ENCODE measurements around the gene GALNT8.

Gene GALNT8

DNA sequence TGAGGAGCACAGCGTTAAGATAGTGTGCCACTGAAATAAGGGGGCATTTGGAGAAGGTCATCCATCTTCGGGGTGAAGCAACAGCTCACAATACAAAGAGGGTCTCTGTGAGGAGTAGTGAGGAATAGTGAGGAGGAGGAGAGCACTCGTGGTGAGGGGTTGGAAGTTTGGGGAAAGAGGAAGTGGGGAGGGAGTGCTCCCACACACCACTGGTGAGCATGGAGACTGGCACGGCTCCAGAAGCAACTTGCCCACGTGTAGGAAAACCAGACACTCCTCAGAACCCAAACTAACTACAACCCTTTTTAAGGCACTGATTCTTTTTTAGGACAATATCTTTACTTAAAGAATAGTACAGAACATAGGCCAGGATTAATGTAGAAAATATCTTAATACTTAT is 48.9 kb downstream of the GALNT8 start:
- no peak overlapping the region for H3K4me3 ChIP-seq (ENCODE audit: low read depth, low read length)
- TF ChIP-seq, protein P1, sequence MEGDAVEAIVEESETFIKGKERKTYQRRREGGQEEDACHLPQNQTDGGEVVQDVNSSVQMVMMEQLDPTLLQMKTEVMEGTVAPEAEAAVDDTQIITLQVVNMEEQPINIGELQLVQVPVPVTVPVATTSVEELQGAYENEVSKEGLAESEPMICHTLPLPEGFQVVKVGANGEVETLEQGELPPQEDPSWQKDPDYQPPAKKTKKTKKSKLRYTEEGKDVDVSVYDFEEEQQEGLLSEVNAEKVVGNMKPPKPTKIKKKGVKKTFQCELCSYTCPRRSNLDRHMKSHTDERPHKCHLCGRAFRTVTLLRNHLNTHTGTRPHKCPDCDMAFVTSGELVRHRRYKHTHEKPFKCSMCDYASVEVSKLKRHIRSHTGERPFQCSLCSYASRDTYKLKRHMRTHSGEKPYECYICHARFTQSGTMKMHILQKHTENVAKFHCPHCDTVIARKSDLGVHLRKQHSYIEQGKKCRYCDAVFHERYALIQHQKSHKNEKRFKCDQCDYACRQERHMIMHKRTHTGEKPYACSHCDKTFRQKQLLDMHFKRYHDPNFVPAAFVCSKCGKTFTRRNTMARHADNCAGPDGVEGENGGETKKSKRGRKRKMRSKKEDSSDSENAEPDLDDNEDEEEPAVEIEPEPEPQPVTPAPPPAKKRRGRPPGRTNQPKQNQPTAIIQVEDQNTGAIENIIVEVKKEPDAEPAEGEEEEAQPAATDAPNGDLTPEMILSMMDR (IDR thresholded peaks at IDR 0.05; ENCODE audit: low read depth, low read length) = no peak

DNA sequence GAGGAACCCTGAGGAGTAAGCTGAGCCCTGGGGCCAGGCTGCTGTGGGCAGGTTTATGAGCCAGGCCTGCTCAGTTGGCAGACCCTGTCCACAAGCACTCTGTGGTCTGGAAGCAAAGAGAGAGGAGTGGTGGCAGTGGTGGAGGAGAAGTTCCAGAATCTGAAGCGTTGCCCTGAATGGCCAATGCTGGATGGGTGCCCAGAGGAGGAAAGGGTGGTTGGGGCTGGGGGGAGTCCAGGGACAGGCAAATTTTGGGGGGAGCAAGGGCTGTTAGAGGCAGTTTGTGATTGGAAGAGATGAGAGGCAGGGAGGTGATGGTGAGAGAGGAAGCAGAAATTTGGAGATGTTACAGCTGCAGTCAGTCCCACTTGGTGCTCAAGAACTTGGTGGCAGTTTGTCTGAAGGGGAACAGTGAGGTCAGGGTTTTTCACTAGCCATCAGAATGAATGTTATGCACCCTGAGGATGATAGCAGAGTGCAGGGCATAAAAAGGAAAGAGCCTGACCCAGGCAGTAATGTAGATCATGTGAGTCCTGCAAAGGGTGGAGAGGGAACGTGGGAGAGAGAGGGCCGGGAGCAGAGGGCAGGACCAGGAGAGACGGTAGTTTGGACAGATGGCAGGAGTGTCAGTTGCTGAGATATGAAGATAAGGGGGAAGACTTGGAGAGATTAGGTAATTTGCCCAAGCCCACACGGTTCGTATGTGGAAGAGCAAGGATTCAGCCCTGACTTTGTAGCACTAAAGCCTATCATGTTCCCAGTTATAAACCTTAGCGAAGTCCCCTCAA is 51.2 kb downstream of the GALNT8 start:
- no peak overlapping the region for H3K4me3 ChIP-seq (ENCODE audit: low read depth, low read length)
- TF ChIP-seq, protein P1 (IDR thresholded peaks at IDR 0.05; ENCODE audit: low read depth, low read length) = no peak

DNA sequence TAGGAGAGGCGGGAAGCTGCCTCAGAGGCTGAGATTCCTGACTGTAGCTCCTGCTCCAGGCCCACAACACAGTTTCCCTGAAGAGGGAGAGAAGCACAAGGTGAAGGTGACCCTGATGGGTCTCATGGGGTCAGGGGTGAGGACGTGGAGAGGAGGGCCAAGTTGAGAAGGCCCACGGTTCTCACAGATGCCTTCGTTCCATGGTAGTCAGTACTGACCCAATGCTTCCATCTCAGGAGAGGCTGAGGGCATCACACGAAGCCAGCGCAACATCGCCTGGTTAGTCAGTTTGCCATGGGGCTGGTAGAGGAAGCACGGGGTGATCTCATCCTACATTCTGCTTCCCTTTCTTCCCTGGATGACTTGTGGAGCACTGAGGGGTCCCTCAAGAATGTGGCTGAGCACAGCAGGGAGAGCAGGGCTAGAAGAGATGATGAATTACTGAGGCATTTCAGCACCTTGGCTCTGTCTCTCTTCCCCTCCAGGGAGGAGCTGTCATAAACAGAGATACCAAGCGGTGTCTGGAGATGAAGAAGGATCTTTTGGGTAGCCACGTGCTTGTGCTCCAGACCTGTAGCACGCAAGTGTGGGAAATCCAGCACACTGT is 51.9 kb downstream of the GALNT8 start:
- H3K4me3 ChIP-seq (ENCODE audit: low read depth, low read length) = no peak overlapping the region
- TF ChIP-seq, protein P1 (IDR thresholded peaks at IDR 0.05; ENCODE audit: low read depth, low read length) = no peak

DNA sequence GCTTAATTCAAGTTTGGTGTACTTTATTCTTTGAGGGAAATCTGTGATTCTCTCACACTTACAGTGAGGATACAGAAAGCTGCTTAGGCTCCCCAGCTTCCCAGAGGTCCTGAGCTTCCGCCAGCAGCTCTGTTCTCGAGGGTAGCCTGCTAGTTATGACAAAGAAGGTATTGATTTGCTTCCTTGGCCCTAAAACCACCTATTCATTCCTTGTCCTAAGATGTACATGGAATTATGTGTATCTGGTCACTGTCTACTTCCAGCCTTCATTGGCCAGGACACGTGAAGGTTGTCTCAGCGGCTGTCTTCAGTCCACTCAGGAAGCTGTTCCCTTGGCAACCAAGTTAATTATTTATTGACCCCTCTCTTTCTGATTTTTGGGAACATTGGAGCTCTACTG is 55.7 kb downstream of the GALNT8 start:
- TF ChIP-seq, protein P1 (IDR thresholded peaks at IDR 0.05; ENCODE audit: low read depth, low read length) = no peak
- H3K4me3 ChIP-seq (ENCODE audit: low read depth, low read length) = no peak overlapping the region

DNA sequence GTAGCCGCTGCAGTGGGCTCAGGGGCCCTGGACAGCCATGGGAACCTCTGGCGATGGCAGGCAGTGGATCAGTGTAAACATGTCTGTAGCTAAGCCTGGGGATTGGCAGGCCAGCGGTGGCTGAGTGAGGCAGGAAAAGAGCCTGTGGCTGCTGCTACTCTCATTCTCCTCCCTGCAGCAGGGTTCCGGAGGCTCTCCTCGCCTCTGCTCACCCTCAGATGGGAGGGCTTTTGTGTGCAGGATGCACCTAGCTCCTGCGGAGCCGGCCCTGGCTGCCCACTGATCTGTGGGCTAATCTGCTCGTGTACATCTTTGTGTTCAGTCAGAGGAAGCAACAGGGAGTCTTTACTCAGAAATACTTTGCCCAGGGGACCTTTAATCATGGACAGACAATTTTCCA is 59.5 kb downstream of the GALNT8 start:
- TF ChIP-seq, protein P1 (IDR thresholded peaks at IDR 0.05; ENCODE audit: low read depth, low read length) = no peak
- no peak overlapping the region for H3K4me3 ChIP-seq (ENCODE audit: low read depth, low read length)

DNA sequence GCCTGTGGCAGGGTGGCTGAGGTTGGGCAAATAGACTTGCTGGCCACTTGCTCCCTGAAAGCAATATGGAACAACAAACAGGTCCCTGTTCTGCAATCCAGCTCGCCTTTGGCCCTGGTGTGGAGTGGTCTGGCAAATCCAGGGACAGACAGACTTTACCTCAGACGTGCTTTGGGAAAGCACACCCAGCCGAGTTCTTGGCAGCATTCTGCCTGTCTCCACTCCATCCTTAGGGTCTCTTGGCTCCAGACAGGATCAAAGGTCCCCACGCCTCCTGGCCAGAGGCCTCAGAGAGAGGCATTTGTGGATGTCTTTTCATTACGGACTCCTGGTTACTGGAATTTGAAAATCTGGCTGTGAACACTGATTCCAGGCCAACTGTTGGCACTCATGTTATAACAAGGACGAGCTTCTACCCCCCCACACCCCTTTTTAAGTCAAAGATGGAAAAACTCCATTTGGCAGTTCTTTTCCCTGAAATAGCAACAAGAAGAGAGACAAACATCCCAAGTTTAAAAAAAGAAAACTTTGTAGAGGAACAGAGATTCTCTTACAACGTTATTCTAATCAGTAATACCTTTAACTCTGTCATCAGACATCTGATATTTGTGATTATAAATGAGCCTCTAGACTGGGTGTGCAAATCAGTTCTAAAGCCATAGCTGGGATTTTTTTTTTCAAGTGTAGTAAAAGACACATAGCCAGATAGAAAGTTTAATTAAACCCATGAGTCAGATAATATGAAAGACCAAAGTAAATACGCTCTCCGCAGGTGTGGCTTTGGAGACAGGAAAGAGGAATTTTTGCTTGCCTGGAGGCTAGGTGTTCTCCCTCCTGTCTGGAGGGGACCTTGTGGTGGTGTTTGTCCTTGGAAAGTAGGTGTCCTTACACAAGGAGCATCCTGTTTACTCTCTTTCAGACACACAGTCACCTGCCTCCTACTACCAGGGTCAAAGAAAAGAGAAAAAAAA is 60.7 kb downstream of the GALNT8 start:
- TF ChIP-seq, protein P1 (IDR thresholded peaks at IDR 0.05; ENCODE audit: low read depth, low read length) = no peak
- H3K4me3 ChIP-seq (ENCODE audit: low read depth, low read length) = no peak overlapping the region
